Ascending aorta (tissue), 2 donors: ENCODE measurements around the gene OR56B1. TPM values are rescaled to one million over a fixed set of nuclear protein-coding genes. Genes with fewer than 3 reads are reported as not detected.

Experiments
- DNase-seq, 2 donors: peaks; one replicate each; pipeline ENCODE4 v3.0.0-alpha.2; 2019; ENCODE audit warnings: low spot score in 2 of 2
- H3K27ac ChIP-seq, 2 donors: fragments of 200-600 bp; sonication (generic); one replicate each; pipeline ENCODE4 v1.5.1; 2016 to 2017; ENCODE audit warnings: mild to moderate bottlenecking in 1 of 2
- H3K27me3 ChIP-seq: fragments of 200-600 bp; sonication (generic); one replicate; pipeline ENCODE4 v1.5.1; 2017
- H3K36me3 ChIP-seq, 2 donors: fragments of 200-600 bp; sonication (generic); one replicate each; pipeline ENCODE4 v1.5.1; 2016
- H3K4me1 ChIP-seq, 2 donors: fragments of 200-600 bp; sonication (generic); one replicate each; pipeline ENCODE4 v1.5.1; 2016 to 2017; ENCODE audit warnings: mild to moderate bottlenecking in 1 of 2
- H3K4me3 ChIP-seq, 2 donors: fragments of 200-600 bp; sonication (generic); one replicate each; pipeline ENCODE4 v1.5.1; 2016 to 2017; ENCODE audit warnings: mild to moderate bottlenecking in 1 of 2
- H3K9me3 ChIP-seq, 2 donors: fragments of 200-600 bp; sonication (generic); one replicate each; pipeline ENCODE4 v1.5.1; 2016
- CTCF ChIP-seq, 3 experiments: fragments of 200-600 bp in 2 of 3; fragments of 450-650 bp in 1 of 3; sonication (generic) in 2 of 3; IDR thresholded peaks; one replicate each; pipeline ENCODE4 v1.5.1; 2016 to 2019; ENCODE audit warnings: antibody characterized with exemption in 3 of 3, mild to moderate bottlenecking in 1 of 3, moderate library complexity in 1 of 3
- intact Hi-C: fragments of 100-400 bp; cut with DNase I; formaldehyde crosslinking; loops from one replicate; pipeline ENCODE4 v1.15.1; 2023
- total RNA-seq: library from RNA; depleted of rRNA; stranded (reverse); fragments of >200 nt; gene quantifications from one replicate; pipeline ENCODE4 v1.1.0, GENCODE V29; 2016

The OR56B1 gene
- total RNA-seq, 1 donor from 2014 or later: not detected

- Histone ChIP-seq H3K27me3 (no peaks in the 10 kb centered on the region), H3K36me3 (peaks cover under 1 to 10% of the 10 kb centered on the region in 2 donors), H3K4me1 (peaks cover 0 to 17% of the 10 kb centered on the region in 2 donors), H3K27ac (peak overlapping the region; percentile 21 to 27), H3K9me3 (no peaks in the 10 kb centered on the region), H3K4me3 (no peak overlapping the region)
- intact Hi-C loops: loop anchor here (10.0 kb wide), 2 partner anchors 993 to 1823 kb away; partner anchors contain the start of genes MRPL17 and PPFIBP2
- no peak for TF ChIP-seq CTCF (IDR thresholded peaks at IDR 0.05)
- no peak for DNase-seq
Observed at GRCh38 chr11:5691964-5692361, 44.3 kb upstream of the OR56B1 start.

- no peak overlapping the region for H3K4me3 ChIP-seq
- peaks cover 15 to 29% of the 10 kb centered on the region in 2 donors for H3K36me3 ChIP-seq
- intact Hi-C loops: loop anchor here (10.0 kb wide), 2 partner anchors 990 to 1820 kb away; partner anchors contain the start of genes MRPL17 and PPFIBP2
- H3K9me3 ChIP-seq: no peaks in the 10 kb centered on the region
- no peak for DNase-seq
- no peak for TF ChIP-seq CTCF (IDR thresholded peaks at IDR 0.05)
- H3K4me1 ChIP-seq: peaks cover 0 to 10% of the 10 kb centered on the region in 2 donors
- no peak overlapping the region for H3K27ac ChIP-seq
- no peaks in the 10 kb centered on the region for H3K27me3 ChIP-seq
Observed at GRCh38 chr11:5694642-5695041, 41.6 kb upstream of the OR56B1 start.

- H3K27me3 ChIP-seq: no peaks in the 10 kb centered on the region
Observed at GRCh38 chr11:5695580-5695979, 40.7 kb upstream of the OR56B1 start.

GRCh38 chr11:5696210-5696609, 40.0 kb upstream of the OR56B1 start:
- no peak overlapping the region for H3K4me3 ChIP-seq
- no peaks in the 10 kb centered on the region for H3K9me3 ChIP-seq
- peaks cover 18 to 29% of the 10 kb centered on the region in 2 donors for H3K36me3 ChIP-seq
- no peaks in the 10 kb centered on the region for H3K27me3 ChIP-seq
- intact Hi-C loops: loop anchor here (10.0 kb wide), 2 partner anchors 989 to 1819 kb away; partner anchors contain the start of genes MRPL17 and PPFIBP2
- no peak for DNase-seq
- H3K27ac ChIP-seq: no peak overlapping the region
- peaks cover 0 to 10% of the 10 kb centered on the region in 2 donors for H3K4me1 ChIP-seq
- TF ChIP-seq CTCF (IDR thresholded peaks at IDR 0.05): no peak

More at GRCh38 chr11:5695580-5695979, 40.7 kb upstream of the OR56B1 start:
- H3K27ac ChIP-seq: no peak overlapping the region
- H3K4me1 ChIP-seq: peaks cover 0 to 10% of the 10 kb centered on the region in 2 donors
- H3K36me3 ChIP-seq: peaks cover 18 to 29% of the 10 kb centered on the region in 2 donors
- no peak overlapping the region for H3K4me3 ChIP-seq
- no peaks in the 10 kb centered on the region for H3K9me3 ChIP-seq
- DNase-seq: no peak
- no peak for TF ChIP-seq CTCF (IDR thresholded peaks at IDR 0.05)
- intact Hi-C loops: loop anchor here (10.0 kb wide), 2 partner anchors 989 to 1819 kb away; partner anchors contain the start of genes MRPL17 and PPFIBP2

- H3K9me3 ChIP-seq: no peaks in the 10 kb centered on the region
- peaks cover 21 to 35% of the 10 kb centered on the region in 2 donors for H3K36me3 ChIP-seq
- peaks cover 0 to 5% of the 10 kb centered on the region in 2 donors for H3K4me1 ChIP-seq
- no peak overlapping the region for H3K27ac ChIP-seq
- no peak overlapping the region for H3K4me3 ChIP-seq
- no peaks in the 10 kb centered on the region for H3K27me3 ChIP-seq
- intact Hi-C loops: loop anchor here (10.0 kb wide), 2 partner anchors 987 to 1817 kb away; partner anchors contain the start of genes MRPL17 and PPFIBP2
- no peak for TF ChIP-seq CTCF (IDR thresholded peaks at IDR 0.05)
- no peak for DNase-seq
Observed at GRCh38 chr11:5698281-5698680, 38.0 kb upstream of the OR56B1 start.
